ENCODE results near the gene TRA2A.
A peak's percentile ranks its signal among the peaks of the same experiment; 100 is the strongest.
"Not testable (repeated sequence)": the region's sequence is repeated elsewhere in the genome, so short reads cannot be mapped to it uniquely, and the experiment has no call there.

Gene TRA2A

DNA sequence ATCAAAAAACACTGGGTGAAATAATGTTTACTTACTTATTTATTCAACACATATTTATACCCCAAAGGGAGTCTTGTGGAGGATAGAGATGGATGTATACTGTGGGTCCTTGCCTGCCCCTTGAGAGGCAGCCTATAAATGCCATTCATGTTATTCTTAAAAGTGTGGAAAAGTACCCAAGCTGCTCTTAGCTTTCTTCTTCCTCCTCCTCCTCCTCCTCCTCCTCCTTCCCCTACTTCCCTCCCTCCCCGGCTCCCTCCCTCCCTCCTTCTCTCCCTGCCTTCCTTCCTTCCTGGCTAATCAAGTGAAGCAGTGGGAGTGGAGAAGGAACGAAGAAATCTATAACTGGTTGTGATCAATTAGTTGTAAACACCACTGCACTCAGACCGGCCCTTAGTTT lies 40.3 kb downstream of the TRA2A start:
- no peak for DNase-seq

DNA sequence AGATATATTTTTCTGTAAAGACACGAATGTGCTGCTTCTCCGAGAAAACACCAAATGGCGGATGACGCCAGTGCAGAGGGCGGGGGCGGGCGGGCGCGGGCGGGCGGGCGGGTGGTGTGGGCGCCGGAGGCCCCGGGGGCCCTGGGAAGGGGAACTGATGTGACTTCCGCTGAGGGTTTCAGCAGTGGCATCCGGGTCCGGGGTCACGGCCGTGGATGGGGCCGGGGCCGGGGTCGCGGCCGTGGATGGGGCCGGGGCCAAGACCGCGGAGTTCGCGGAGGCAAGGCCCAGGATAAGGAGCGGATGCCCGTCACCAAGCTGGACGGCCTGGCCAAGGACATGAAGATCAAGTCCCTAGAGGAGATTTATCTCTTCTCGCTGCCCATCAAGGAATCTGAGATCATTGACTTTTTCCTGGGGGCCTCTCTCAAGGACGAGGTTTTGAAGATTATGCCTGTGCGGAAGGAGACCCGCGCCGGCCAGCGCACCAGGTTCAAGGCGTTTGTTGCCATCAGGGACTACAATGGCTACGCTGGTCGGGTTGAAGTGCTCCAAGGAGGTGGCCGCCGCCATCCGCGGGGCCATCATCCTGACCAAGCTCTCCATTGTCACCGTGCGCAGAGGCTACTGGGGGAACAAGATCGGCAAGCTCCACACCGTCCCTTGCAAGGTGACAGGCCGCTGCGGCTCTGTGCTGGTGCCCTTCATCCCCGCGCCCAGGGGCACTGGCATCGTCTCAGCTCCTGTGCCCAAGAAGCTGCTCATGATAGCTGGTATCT lies 41.2 kb downstream of the TRA2A start:
- peak; percentile 30 for DNase-seq

DNA sequence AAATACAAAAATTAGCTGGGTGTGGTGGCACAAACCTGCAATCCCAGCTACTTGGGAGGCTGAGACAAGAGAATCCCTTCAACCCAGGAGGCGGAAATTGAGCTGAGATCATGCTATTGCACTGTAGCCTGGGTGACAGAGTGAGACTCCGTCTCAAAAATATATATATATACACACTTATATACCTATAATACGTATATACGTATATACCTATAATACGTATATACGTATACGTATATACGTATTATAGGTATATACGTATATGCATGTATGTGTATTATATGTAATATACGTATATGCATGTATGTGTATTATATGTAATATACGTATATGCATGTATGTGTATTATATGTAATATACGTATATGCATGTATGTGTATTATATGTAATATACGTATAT lies 43.1 kb downstream of the TRA2A start:
- not testable (repeated sequence) for DNase-seq

DNA sequence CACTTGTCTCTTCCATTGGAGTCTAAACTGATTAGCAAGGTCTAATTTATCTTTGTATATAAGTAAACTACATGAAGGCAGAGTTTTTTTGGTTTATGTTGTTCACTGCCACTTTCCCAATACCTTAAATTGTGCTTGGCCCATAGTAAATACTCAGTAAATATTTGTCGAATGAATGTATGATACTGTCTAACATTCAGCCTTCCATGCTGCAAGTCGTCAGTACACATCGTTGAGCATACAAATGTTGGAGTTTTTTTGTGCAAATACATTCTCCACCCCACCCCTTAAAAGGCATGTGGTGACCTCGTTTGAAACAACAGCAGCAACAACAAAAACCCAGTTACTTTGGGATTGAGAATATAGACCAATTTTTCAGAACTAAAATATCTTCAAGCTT lies 44.1 kb downstream of the TRA2A start:
- DNase-seq: no peak

DNA sequence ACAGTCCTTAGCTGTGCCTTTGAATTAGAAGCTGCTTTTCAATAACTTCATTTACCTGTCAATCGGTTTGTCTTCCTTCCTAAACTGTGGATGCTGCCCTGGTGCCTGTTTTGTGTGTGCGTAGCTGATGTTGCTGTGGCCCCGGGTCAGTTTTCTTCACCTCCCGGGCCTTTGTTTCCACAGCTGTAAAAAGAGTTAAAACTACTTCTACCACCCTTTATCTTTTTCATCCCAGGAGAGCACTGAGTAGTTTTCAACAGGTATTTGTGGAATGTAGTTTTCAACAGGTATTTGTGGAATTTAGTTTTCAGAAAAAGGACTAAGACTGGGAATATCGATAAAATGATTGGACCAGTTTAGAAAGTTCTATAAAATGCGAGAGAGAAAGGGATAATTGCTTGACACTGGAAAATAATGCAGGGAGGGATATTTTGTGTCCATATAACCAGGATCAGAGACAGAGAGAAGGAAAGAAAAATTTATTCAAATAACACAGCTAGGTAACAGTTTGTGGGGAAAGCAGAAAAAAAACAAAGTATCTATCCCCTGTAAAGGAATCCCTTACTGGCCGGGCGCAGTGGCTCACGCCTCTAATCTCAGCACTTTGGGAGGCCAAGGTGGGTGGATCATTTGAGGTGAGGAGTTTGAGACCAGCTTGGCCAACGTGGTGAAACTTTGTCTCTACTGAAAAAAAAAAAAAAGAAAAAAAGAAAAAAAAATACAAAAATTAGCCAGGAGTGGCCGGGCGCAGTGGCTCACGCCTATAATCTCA lies 45.6 kb downstream of the TRA2A start:
- DNase-seq: no peak

DNA sequence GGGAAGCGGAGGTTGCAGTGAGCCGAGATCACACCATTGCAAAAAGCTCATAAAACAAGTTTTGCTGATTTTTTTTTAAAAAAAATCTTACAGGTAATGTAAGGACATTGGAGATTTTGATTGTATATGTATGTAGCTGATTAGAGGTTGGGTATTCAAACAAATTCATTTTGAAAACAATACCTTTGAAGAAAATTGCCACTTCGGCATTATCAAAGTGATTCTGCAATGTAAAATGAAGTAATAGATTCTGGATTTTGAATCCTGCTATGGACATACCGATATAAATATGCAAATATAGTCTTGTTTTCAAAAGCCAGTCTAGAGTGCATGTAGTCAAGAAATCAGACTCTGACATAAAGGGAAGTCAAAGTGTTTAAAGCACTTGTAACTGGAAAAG lies 49.1 kb downstream of the TRA2A start:
- no peak for DNase-seq

DNA sequence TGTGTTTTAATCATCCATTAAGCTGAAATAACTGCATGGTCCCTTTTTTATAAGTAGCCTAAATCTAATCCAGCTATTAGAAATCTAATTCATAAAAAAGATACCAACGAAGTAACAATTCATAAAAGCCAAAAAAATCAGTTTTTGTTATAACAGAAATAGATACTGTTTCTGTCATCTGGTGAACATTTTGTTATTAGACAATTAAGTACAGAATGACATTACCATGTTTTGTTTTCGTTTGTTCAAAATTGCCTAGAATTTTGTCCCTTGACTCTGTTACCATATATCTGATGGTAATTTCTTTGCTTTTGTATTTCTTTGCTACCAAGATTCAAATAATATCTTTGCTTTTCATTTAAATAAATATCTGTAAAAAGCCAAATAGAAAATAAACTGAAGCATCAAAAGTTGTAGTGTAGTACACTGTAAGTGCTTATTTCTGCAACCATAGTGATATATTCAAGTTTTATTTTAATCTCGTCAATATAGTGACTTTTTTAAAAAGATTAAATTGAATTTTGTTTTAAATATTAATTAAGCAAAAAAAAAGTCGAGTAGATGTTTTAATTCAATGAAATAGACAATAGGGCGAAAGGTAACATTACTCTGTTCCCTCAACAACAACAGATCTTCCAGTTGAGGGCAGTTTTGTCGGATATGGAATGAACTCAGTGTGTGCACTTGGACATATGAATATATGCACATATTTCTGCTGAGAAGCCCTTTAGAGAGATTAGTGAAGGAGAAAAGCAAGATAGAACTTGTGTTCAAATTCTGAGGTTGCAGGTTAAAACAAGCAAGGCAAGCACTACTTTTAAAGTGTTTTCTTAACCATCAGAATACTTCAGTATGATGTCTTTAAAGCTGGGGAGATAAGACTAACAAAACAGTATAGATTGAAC lies 53.6 kb downstream of the TRA2A start:
- DNase-seq: no peak

DNA sequence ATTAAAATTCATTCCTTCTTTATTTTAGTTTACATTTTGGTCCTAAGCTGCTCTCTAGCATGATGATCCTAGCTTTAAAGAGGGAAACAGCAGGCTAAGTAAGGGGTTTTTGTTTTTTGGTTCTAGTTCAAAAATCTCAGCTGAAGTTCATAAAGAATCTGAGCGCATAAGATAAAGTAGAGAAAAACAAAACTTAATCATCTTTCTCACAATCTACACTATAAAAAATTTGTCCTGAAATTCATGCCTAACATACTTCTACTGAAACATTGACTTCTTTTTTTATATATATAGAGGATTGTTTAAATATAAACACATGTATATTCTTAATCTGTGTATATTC lies 54.7 kb downstream of the TRA2A start:
- DNase-seq: no peak

DNA sequence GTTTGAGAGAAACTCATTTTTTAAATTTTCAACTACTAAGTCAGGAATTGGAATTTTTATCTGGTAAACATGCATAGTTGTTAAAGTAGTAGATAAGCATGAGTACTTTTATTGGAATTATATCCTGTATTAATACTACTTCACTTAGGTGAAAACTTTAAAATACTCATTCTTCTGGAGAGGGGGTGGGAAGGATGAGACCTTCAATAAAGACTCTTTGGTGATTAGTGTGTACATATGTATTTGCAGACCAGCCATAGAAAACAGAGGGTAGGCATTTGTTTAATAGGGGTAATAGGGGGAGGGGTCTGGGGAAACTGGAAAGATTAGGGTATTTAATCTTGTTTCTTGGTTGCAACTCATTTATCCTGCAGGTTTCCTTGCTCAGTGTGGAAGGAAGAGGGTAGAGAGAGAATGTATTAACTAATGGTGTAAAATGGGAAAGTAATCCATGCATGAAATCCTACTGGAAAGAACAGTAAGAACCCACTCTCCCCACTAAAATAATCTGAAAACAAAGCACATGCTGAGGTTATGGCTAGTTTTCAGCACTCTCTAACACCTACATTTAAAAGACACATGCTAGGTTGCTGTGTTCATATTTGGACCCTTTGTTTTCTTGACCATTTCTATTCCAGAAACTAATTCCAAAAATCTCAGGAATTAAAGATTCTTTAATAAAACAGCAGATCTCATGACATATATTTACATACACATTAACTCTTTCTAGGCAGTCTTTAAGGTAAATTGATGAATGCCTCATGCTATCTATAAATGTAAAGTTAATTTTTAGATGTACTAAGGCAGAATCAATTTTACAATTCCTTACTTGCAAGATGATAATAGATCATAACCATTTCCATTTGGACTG lies 55.3 kb downstream of the TRA2A start:
- DNase-seq: no peak

DNA sequence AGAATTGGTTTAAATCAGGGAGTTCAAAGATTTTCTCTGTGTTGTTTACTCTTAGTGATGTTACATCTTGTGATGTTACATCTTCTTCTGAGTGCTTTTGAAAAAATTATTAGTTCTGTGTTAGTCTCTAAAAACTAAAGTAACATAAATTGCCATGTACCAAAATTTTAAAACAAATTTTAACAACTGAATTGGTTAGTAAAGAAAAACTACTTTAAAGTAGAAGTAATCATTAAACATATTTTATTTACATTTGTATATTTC lies 56.3 kb downstream of the TRA2A start:
- DNase-seq: no peak

DNA sequence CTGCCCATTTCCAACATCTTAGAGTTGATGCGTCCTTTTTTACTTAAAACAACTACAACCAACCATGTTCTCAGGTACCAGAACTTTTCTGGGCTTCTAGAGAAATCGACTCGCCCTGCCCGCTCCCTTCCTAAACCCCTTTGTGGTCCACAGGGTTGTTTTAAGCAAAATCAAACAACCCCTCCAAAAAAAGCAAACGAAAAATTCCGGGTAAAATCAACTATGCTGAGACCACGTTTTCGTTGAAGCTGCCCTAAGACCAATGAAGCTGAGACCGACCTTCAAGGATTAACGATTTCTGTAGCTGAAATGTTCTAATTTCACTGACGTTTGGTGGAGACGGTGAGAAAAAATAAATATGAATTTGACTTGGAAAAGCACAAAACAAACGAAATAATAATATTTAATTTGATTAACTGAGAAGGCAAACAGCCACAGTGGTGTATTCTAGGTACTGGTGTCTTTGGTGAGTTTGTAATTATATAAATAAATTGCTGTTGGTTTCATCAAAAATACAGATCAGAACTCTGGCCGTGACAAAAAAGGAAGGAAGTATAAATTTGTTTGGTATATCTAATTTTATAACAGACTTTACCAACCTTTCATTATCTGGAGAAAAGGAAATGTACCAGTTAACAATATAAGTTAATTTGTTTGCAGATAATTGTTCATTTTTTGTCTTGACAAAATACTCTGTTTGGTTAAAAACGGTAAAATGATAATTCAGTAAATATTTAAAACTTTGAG lies 56.8 kb downstream of the TRA2A start:
- DNase-seq: no peak

DNA sequence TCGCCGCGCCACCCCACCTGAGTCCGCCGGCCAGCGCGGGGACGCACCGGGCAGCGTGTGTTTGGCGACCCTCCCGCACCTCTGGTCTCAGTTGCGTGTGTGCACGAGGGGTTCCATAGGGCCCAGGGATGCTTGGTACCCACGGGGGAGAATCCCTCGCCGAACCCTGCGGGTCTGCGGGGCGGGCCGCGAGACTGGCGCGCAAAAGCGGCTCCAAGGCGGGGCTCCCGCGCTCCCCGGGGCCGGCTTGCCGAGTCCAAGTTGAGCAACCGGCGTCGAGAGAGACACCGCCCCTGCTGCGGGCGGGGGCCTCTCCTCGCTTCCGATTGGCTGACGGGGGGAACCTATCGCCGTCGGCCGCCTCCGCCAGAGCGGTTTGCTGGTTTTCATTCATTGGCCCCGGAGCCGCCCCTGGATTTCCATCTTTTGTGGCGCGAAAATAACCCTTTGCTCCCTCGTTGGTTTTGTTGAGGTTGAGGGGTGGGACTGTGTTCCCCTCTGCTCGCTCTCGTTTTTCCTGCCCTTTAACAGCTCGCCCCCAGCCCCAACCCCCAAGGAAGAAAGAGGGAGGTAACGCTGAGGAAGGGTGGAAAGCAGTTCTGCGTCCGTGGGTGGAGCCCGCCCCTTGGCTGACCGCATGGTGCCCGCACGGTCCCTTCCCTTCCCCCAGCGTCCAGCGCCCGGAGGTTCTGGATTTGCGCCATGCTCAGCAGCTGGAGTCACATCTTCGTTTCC lies 57.5 kb downstream of the TRA2A start:
- peak; percentile 98 for DNase-seq

DNA sequence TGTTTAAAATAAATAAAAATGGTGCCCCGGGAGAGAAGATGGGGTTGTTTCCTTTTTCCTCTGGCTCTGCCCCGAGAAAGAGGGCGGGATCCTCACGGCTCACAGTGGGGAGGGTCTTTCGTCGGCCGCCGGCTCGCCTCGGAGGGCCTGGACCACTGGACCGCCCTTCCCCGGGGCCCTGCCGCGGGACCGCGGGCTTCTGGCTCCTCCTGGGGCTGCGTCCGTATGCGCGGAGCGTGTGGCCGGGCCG lies 58.0 kb downstream of the TRA2A start:
- no peak for DNase-seq

DNA sequence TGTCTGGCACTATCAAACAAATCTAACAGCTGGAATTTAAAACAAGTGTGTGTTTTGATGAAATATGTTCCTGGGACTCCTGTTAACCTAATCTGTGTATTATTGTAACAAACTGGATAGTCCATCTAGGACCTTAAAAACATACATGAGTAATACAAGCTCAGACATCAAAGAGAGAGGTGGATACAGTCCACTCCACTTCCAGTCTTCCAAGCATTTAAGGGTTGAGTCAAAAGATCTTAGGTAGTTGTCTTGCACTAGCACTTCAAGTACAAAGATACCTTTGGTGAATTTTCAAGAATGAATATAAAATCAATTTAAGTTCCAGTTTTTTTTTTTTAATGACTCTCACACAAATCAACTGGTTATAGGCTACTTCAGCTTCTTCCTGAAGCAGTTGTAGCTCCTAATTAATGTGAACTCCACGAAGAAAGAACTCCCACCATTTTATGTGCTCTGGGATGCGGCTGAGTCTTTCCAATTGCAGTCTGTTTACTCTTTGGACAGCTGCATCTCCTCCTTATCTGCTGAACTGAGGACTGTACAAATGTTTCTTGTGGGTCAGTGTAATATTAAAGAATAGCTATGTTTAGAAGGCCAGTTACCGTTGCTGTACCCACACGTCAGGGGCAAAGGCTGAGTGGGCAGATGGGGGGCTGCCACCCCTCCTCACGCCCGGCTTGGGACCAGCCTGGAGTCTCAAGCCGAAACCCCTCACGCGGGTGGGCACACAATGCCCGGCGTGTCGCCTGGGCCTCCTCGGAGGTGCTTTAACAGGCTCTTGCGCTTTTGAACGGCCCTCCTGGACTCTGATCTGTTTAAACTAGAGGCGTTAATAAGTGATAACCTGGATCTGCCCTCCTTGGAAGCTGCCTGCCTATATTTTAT lies 58.6 kb downstream of the TRA2A start:
- DNase-seq: peak; percentile 25

DNA sequence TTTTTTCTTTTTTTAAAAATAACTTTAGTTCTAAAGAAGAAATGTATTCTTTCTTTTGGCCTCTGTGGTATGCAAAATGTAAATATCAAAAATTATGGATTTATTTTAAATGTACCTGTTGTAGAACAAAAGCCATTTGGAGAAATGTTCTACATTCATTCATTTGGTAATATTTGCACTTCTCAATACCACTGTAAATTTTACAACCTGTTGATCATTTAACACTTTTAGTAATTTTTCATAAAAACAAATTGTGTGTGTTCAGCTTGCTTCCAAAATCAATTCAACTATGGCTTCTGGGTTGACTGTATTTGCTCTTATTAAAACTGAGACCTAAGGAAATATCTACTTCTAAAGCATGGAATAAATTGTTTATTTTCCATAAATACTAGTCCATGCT lies 59.2 kb downstream of the TRA2A start:
- no peak for DNase-seq

DNA sequence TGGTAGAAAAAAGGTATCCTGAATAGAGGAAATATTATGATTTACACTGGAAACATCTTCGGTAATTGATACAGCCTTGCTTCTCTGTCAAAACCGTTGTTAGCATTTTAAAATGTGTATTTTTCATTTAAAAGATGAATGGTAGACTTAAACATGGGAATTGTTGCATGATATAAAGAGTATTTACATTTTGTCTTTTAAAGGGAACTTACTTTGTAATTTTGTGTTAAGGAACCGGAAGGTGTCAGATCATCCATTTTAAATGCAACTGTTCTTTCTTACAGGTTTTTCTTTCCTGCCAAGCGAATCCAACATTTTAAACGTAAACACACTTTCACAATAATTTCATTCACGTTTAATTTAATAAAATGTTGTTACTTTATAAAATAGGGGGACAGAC lies 59.7 kb downstream of the TRA2A start:
- no peak for DNase-seq

DNA sequence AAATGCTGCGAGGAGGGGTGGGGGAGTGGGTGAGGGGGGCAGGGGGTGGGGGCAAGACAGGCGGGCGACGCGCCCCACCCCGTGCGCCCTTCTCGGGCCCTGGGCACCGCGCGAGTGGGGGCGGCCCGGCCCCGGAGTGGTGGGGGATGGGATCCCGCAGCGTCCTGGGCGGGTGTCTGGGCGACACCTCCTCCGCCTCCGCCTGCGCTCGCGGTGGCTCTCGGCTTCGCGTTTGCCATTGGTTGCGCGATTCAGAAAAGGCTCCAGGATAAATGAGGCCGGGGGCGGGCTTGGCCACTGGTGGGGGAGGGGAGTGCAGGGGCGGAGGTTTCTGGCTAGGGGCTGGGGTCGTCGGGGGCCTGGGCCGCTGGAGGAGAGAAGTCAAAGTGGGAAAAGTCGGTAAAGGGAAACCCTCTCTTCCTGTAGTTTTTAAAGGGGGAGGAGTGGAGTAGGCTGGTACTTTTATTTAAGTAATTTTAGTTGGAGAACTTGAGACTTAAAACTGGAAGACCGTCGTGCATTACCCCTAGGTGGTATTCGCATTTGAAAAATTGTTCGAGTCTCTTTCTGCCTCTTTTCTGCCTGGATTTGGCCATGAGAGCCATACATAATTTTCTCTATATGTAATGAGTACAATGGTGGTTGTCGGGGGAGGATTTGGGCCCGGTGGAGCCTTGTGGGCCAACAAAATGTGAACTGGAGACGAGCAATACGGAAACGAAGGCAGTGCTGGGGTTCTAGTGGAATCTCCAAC lies 60.5 kb downstream of the TRA2A start:
- DNase-seq: peak; percentile 91

DNA sequence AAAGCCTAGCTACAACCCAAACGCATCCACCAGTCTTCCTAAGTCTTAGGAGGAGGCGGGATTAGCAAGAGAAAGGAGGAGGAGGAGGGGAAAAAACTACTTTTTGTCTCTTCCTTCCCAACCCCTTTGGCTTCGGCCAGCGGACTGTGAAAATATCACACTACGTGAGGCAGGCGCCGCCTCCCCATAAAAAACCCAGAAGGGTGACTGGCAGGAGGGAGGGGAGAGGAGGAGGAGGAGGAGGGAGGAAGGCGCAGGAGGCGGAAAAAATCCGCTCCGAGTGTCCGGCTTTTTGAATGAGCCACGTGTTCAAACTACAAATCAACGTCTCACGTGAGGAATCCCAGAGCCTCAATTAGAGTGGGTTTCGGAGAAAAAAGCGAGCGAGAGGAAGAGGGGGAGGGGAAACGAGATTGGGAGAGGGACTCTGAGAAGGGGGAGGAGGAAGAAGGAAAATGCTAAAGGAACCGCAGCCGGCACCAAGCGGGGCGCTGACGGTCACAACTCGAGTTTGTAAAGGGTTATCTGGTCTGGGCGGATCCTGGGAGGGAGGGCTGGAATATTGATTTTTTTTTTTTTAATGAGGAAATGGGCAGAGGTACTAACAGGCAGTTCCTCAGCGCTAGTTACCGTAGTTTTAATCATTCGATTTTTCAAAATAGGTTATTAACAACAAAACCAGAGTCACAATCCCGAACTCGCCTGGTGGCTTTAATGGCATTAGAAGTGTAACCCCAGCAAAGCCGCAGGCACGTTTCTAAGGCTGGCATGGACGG lies 61.3 kb downstream of the TRA2A start, which contains the start of gene IGF2BP3:
TSS of gene IGF2BP3 (minus strand) at position 162 of the 776 bp plus-strand sequence. CDS start 381 bp downstream, outside the sequence.
- peak; percentile 94 for DNase-seq

DNA sequence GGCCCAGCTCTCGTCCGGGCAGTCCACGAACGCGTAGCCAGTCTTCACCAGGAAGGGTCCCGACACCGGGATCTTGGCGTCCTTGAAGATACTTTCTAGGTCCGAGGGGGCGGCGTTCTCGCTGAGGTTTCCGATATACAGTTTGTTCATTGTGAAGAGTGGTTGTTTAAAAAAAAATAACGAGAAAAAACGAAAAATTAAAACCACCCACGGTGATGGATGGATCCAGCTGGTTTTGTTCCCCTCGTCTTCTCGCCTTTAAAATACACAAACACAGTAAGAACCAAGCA lies 61.9 kb downstream of the TRA2A start:
- DNase-seq: no peak
